Ectodermal cell (in vitro differentiated cells): Measurements from ENCODE around the gene ERCC4.

Source experiments
- H3K27ac ChIP-seq: 2 replicates; pipeline ENCODE4 v1.7.0; 2013; ENCODE audit warnings: mild to moderate bottlenecking, low read depth, low read length; ENCODE audit not compliant: insufficient read depth, poor library complexity, severe bottlenecking
- H3K27me3 ChIP-seq: 2 replicates; pipeline ENCODE4 v1.7.0; 2013; ENCODE audit warnings: mild to moderate bottlenecking, low read length; ENCODE audit not compliant: insufficient read depth, control insufficient read depth, poor library complexity, severe bottlenecking
- H3K36me3 ChIP-seq: one replicate; pipeline ENCODE4 v1.7.0; 2013; ENCODE audit warnings: low read length; ENCODE audit not compliant: control insufficient read depth, insufficient read depth
- H3K4me1 ChIP-seq: one replicate; pipeline ENCODE4 v1.7.0; 2013; ENCODE audit warnings: low read length; ENCODE audit not compliant: control insufficient read depth, insufficient read depth
- H3K4me3 ChIP-seq: 2 replicates; pipeline ENCODE4 v1.7.0; 2013; ENCODE audit warnings: low read depth, low read length, control low read depth; ENCODE audit not compliant: insufficient read depth
- H3K9me3 ChIP-seq: 2 replicates; pipeline ENCODE4 v1.7.0; 2013; ENCODE audit warnings: mild to moderate bottlenecking, low read length, moderate library complexity; ENCODE audit not compliant: control insufficient read depth
- WGBS, 2 experiments: methylation state at CpG; one replicate each; pipeline ENCODE4 v1.1.7; 2013; ENCODE audit warnings: missing lambda C conversion rate in 2 of 2; 5-methylcytosine and 5-hydroxymethylcytosine counted together

ERCC4 gene

GRCh38 chr16:13926464-13926863, 6.5 kb downstream of the ERCC4 start:
- Histone ChIP-seq H3K27ac (no peak overlapping the region), H3K4me1 (no peaks in the 10 kb centered on the region), H3K36me3 (no peaks in the 10 kb centered on the region), H3K9me3 (no peaks in the 10 kb centered on the region), H3K4me3 (no peak overlapping the region), H3K27me3 (no peaks in the 10 kb centered on the region)
- 95 to 97% methylated on average over 4 of the region's 4 CpGs for WGBS, 2 experiments

GRCh38 chr16:13926891-13927290, 6.9 kb downstream of the ERCC4 start:
- H3K9me3 ChIP-seq: no peaks in the 10 kb centered on the region
- H3K27ac ChIP-seq: no peak overlapping the region
- no peaks in the 10 kb centered on the region for H3K36me3 ChIP-seq
- H3K4me3 ChIP-seq: no peak overlapping the region
- 92 to 95% methylated on average over 2 of the region's 2 CpGs for WGBS, 2 experiments
- no peaks in the 10 kb centered on the region for H3K4me1 ChIP-seq
- H3K27me3 ChIP-seq: no peaks in the 10 kb centered on the region

GRCh38 chr16:13928646-13929045, 8.7 kb downstream of the ERCC4 start:
- H3K4me3 ChIP-seq: no peak overlapping the region
- WGBS, 2 experiments: 100% methylated on average over 2 to 3 of the region's 3 CpGs
- H3K4me1 ChIP-seq: no peaks in the 10 kb centered on the region
- H3K27me3 ChIP-seq: no peaks in the 10 kb centered on the region
- H3K27ac ChIP-seq: no peak overlapping the region
- H3K36me3 ChIP-seq: no peaks in the 10 kb centered on the region
- H3K9me3 ChIP-seq: no peaks in the 10 kb centered on the region

- WGBS, 2 experiments: 86 to 87% methylated on average over 9 to 10 of the region's 10 CpGs
- Histone ChIP-seq H3K36me3 (peaks cover 16% of the 10 kb centered on the region), H3K27ac (no peak overlapping the region), H3K9me3 (no peaks in the 10 kb centered on the region), H3K27me3 (no peaks in the 10 kb centered on the region), H3K4me1 (no peaks in the 10 kb centered on the region), H3K4me3 (no peak overlapping the region)
Measured at GRCh38 chr16:13931845-13932244, 11.9 kb downstream of the ERCC4 start.

GRCh38 chr16:13935408-13935807, 15.5 kb downstream of the ERCC4 start:
- no peaks in the 10 kb centered on the region for H3K4me1 ChIP-seq
- no peak overlapping the region for H3K27ac ChIP-seq
- no peaks in the 10 kb centered on the region for H3K27me3 ChIP-seq
- H3K4me3 ChIP-seq: no peak overlapping the region
- peaks cover 16% of the 10 kb centered on the region for H3K36me3 ChIP-seq
- H3K9me3 ChIP-seq: no peaks in the 10 kb centered on the region
- 82 to 85% methylated on average over 12 of the region's 12 CpGs for WGBS, 2 experiments

DNA sequence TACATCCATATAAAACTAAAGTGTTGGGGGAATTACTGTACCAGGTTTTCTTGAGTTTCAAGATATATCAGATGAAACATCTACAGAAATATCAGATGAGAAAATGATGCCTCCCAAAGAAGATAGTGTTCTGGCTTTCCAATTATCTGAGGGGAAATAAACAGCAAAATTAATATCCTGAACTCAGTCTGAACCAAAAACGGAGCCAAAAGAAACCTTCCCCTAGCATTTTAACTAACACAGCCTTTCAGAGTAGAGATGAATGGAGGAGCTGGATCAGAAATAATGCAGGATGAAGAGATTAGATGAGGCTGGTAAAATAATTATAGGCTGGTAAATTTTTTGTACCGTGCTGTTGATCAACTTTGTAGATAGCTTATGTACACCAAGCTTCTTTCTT, 16.2 kb downstream of the ERCC4 start:
- peaks cover 16% of the 10 kb centered on the region for H3K36me3 ChIP-seq
- H3K4me1 ChIP-seq: no peaks in the 10 kb centered on the region
- WGBS, 2 experiments: 86 to 95% methylated on average over 1 to 2 of the region's 2 CpGs
- no peaks in the 10 kb centered on the region for H3K9me3 ChIP-seq
- H3K27me3 ChIP-seq: no peaks in the 10 kb centered on the region
- no peak overlapping the region for H3K27ac ChIP-seq
- no peak overlapping the region for H3K4me3 ChIP-seq

DNA sequence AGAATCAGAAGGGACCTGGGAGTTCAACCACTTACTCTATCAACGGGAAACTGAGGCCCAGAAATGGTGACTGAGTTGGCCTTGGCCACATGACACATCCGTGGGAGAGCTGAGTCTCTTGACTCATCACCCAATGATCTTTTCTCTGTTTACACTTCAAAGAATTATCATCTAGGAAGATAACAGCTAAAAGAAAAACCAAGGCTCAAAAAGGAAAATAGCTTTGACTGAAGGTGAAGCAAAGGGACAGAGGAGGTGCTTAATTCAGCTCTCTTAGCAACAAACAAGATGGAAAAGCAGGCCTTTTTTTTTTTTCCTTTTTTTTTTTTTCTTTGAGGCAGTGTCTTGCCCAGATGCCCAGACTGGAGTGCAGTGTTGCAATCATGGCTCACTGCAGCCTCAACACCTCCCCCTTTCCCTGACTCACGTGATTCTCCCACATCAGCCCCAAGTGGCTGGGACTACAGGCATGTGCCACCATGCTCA, 16.7 kb downstream of the ERCC4 start:
- Histone ChIP-seq H3K36me3 (peaks cover 16% of the 10 kb centered on the region), H3K4me1 (no peaks in the 10 kb centered on the region), H3K27ac (no peak overlapping the region), H3K27me3 (no peaks in the 10 kb centered on the region), H3K9me3 (no peaks in the 10 kb centered on the region), H3K4me3 (no peak overlapping the region)
- WGBS, 2 experiments: 88 to 89% methylated on average over 3 of the region's 3 CpGs

DNA sequence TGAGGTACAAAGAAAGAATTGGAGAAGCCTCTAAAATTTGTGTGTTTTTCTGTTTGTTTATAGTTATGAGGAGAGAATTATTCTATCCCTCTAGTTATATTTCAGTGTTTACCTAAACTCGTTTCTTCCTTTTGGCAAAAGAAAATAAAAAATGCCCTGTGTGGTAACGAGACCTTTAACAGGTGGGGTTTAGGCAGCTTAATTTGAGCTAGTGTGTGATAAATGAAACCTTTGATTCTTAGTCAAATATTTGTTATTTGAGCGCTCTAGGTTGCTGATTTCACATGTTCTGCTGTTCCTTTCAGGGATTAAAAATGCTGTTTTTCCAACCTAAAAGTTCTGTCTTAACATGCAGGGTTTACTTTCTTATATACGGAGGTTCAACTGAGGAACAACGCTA, 17.5 kb downstream of the ERCC4 start:
- WGBS, 2 experiments: 90 to 99% methylated on average over 5 of the region's 5 CpGs
- H3K4me1 ChIP-seq: no peaks in the 10 kb centered on the region
- peaks cover 16% of the 10 kb centered on the region for H3K36me3 ChIP-seq
- no peaks in the 10 kb centered on the region for H3K27me3 ChIP-seq
- no peak overlapping the region for H3K27ac ChIP-seq
- no peak overlapping the region for H3K4me3 ChIP-seq
- no peaks in the 10 kb centered on the region for H3K9me3 ChIP-seq

GRCh38 chr16:13938480-13938879, 18.5 kb downstream of the ERCC4 start:
- Histone ChIP-seq H3K27me3 (no peaks in the 10 kb centered on the region), H3K27ac (no peak overlapping the region), H3K4me1 (no peaks in the 10 kb centered on the region), H3K4me3 (no peak overlapping the region), H3K36me3 (peaks cover 16% of the 10 kb centered on the region), H3K9me3 (no peaks in the 10 kb centered on the region)
- 97 to 98% methylated on average over 4 of the region's 4 CpGs for WGBS, 2 experiments

- Histone ChIP-seq H3K4me3 (no peak overlapping the region), H3K4me1 (no peaks in the 10 kb centered on the region), H3K9me3 (no peaks in the 10 kb centered on the region), H3K36me3 (peaks cover 14% of the 10 kb centered on the region), H3K27ac (no peak overlapping the region), H3K27me3 (no peaks in the 10 kb centered on the region)
- WGBS, 2 experiments: 86 to 95% methylated on average over 5 of the region's 5 CpGs
Measured at GRCh38 chr16:13939821-13940220, 19.9 kb downstream of the ERCC4 start.

GRCh38 chr16:13940397-13940933, 20.5 kb downstream of the ERCC4 start:
- H3K4me3 ChIP-seq: no peak overlapping the region
- peaks cover 12% of the 10 kb centered on the region for H3K36me3 ChIP-seq
- H3K27ac ChIP-seq: no peak overlapping the region
- no peaks in the 10 kb centered on the region for H3K4me1 ChIP-seq
- 76 to 83% methylated on average over 3 of the region's 3 CpGs for WGBS, 2 experiments
- no peaks in the 10 kb centered on the region for H3K27me3 ChIP-seq
- no peaks in the 10 kb centered on the region for H3K9me3 ChIP-seq
